Thoracic aorta (tissue), 2 donors: ENCODE results near the gene IRX5. TPM values are rescaled to one million over a fixed set of nuclear protein-coding genes. Genes with fewer than 3 reads are reported as not detected.

Source experiments
- ATAC-seq: fragments of 150-250 bp; one replicate; pipeline ENCODE4 v1.8.0; 2017; ENCODE audit warnings: low read depth; ENCODE audit not compliant: insufficient number of reproducible peaks, low FRiP score
- DNase-seq: peaks from one replicate; pipeline ENCODE4 v3.0.0-alpha.2; 2020; ENCODE audit warnings: low spot score
- H3K27ac ChIP-seq, 2 donors: fragments of 200-600 bp; sonication (generic); 1 replicate in 1 of 2; 2 replicates in 1 of 2; pipeline ENCODE4 v1.5.1; 2016; ENCODE audit warnings: mild to moderate bottlenecking in 2 of 2, moderate library complexity in 2 of 2
- H3K27me3 ChIP-seq: fragments of 200-600 bp; sonication (generic); replicated peaks from 2 replicates; pipeline ENCODE4 v1.6.0; 2016; ENCODE audit warnings: mild to moderate bottlenecking; ENCODE audit not compliant: insufficient read depth
- H3K36me3 ChIP-seq: fragments of 200-600 bp; sonication (generic); one replicate; pipeline ENCODE4 v1.5.1; 2016
- H3K4me1 ChIP-seq, 2 donors: fragments of 200-600 bp; sonication (generic); 1 replicate in 1 of 2; 2 replicates in 1 of 2; pipeline versions ENCODE4 v1.5.1 to v1.6.0; 2016; ENCODE audit warnings: low read depth in 2 of 2, mild to moderate bottlenecking in 1 of 2; ENCODE audit not compliant: control insufficient read depth in 1 of 2
- H3K4me3 ChIP-seq: fragments of 200-600 bp; sonication (generic); 2 replicates; pipeline ENCODE4 v1.5.1; 2016; ENCODE audit warnings: mild to moderate bottlenecking
- H3K9me3 ChIP-seq: fragments of 200-600 bp; sonication (generic); 2 replicates; pipeline ENCODE4 v1.5.1; 2016
- CTCF ChIP-seq: fragments of 200-600 bp; sonication (generic); IDR thresholded peaks from one replicate; pipeline ENCODE4 v1.5.1; 2019; ENCODE audit warnings: antibody characterized with exemption
- total RNA-seq, 2 donors: library from RNA; depleted of rRNA; stranded (reverse); fragments of >200 nt; gene quantifications; one replicate each; pipeline versions ENCODE4 v1.1.0 to v1.2.3, GENCODE V29; 2016

Gene IRX5
- total RNA-seq, 2 donors from 2014 or later = 2.3 to 2.7 TPM

- H3K4me3 ChIP-seq = no peak overlapping the region
- no peaks in the 10 kb centered on the region for H3K36me3 ChIP-seq
- no peak for ATAC-seq
- no peak for DNase-seq
- no peaks in the 10 kb centered on the region for H3K27me3 ChIP-seq
- no peaks in the 10 kb centered on the region for H3K9me3 ChIP-seq
- H3K27ac ChIP-seq = no peak overlapping the region
- no peaks in the 10 kb centered on the region for H3K4me1 ChIP-seq
- no peak for TF ChIP-seq CTCF
Measured at GRCh38 chr16:54945063-54945462, 14.4 kb downstream of the IRX5 start.

- Histone ChIP-seq H3K27ac (no peak overlapping the region), H3K27me3 (no peaks in the 10 kb centered on the region), H3K4me3 (no peak overlapping the region), H3K9me3 (no peaks in the 10 kb centered on the region), H3K36me3 (no peaks in the 10 kb centered on the region), H3K4me1 (no peaks in the 10 kb centered on the region)
- ATAC-seq = no peak
- TF ChIP-seq CTCF = no peak
- DNase-seq = no peak
Measured at GRCh38 chr16:54946909-54947308, 16.2 kb downstream of the IRX5 start.

- no peaks in the 10 kb centered on the region for H3K9me3 ChIP-seq
- ATAC-seq (no peak), DNase-seq (no peak)
- H3K4me1 ChIP-seq = no peaks in the 10 kb centered on the region
- no peaks in the 10 kb centered on the region for H3K27me3 ChIP-seq
- TF ChIP-seq CTCF = no peak
- no peak overlapping the region for H3K4me3 ChIP-seq
- no peak overlapping the region for H3K27ac ChIP-seq
- H3K36me3 ChIP-seq = no peaks in the 10 kb centered on the region
Measured at GRCh38 chr16:54947616-54948015, 17.0 kb downstream of the IRX5 start.

- Histone ChIP-seq H3K9me3 (no peaks in the 10 kb centered on the region), H3K27ac (no peak overlapping the region), H3K27me3 (no peaks in the 10 kb centered on the region), H3K4me3 (no peak overlapping the region), H3K36me3 (no peaks in the 10 kb centered on the region), H3K4me1 (no peaks in the 10 kb centered on the region)
- no peak for ATAC-seq
- no peak for DNase-seq
- no peak for TF ChIP-seq CTCF
Measured at GRCh38 chr16:54952195-54952594, 21.5 kb downstream of the IRX5 start.

GRCh38 chr16:54953461-54953860 is 22.8 kb downstream of the IRX5 start:
- ATAC-seq = no peak

More at GRCh38 chr16:54953461-54953860, 22.8 kb downstream of the IRX5 start:
- DNase-seq = no peak
- Histone ChIP-seq H3K27me3 (no peaks in the 10 kb centered on the region), H3K4me3 (no peak overlapping the region), H3K9me3 (no peaks in the 10 kb centered on the region), H3K36me3 (no peaks in the 10 kb centered on the region), H3K4me1 (no peaks in the 10 kb centered on the region), H3K27ac (no peak overlapping the region)
- TF ChIP-seq CTCF = no peak
